Mesendoderm (in vitro differentiated cells): Measurements from ENCODE around the gene LCNL1.

Experiments used
- DNase-seq: peaks from one replicate; pipeline ENCODE4 v3.0.0; 2013
- H2AK5ac ChIP-seq: 2 replicates; pipeline ENCODE4 v1.6.1; 2013; ENCODE audit warnings: low read length, inconsistent platforms
- H2BK120ac ChIP-seq: 2 replicates; pipeline ENCODE4 v1.6.1; 2013; ENCODE audit warnings: low read depth, mild to moderate bottlenecking, low read length, moderate library complexity, mixed read lengths
- H2BK15ac ChIP-seq: replicated peaks from 2 replicates; pipeline ENCODE4 v1.6.1; 2013; ENCODE audit warnings: low read depth, mild to moderate bottlenecking, moderate library complexity
- H2BK5ac ChIP-seq: 2 replicates; pipeline ENCODE4 v1.6.1; 2013; ENCODE audit warnings: low read length, inconsistent platforms
- H3K18ac ChIP-seq: 2 replicates; pipeline ENCODE4 v1.6.1; 2013; ENCODE audit warnings: mild to moderate bottlenecking, low read length, mixed read lengths
- H3K23ac ChIP-seq: one replicate; pipeline ENCODE4 v1.6.1; 2013; ENCODE audit warnings: low read length
- H3K27ac ChIP-seq: 2 replicates; pipeline ENCODE4 v1.5.1; 2013; ENCODE audit warnings: low read depth, mild to moderate bottlenecking, inconsistent platforms, low read length, moderate library complexity
- H3K27me3 ChIP-seq: 2 replicates; pipeline ENCODE4 v1.6.1; 2013; ENCODE audit warnings: low read length, control low read depth, mild to moderate bottlenecking, inconsistent platforms; ENCODE audit not compliant: insufficient read depth, poor library complexity
- H3K36me3 ChIP-seq: 2 replicates; pipeline ENCODE4 v1.6.1; 2013; ENCODE audit warnings: low read length, inconsistent platforms; ENCODE audit not compliant: control insufficient read depth, insufficient read depth
- H3K4ac ChIP-seq: one replicate; pipeline ENCODE4 v1.6.1; 2013; ENCODE audit warnings: low read depth, mild to moderate bottlenecking, low read length, moderate library complexity
- H3K4me1 ChIP-seq: 2 replicates; pipeline ENCODE4 v1.6.1; 2013; ENCODE audit warnings: low read depth, low read length, inconsistent platforms; ENCODE audit not compliant: control insufficient read depth
- H3K4me2 ChIP-seq: 2 replicates; pipeline ENCODE4 v1.6.1; 2013; ENCODE audit warnings: low read length
- H3K4me3 ChIP-seq: 2 replicates; pipeline ENCODE4 v1.5.1; 2013; ENCODE audit warnings: mild to moderate bottlenecking, low read length
- H3K56ac ChIP-seq: one replicate; pipeline ENCODE4 v1.6.1; 2013; ENCODE audit warnings: low read length
- H3K79me1 ChIP-seq: 2 replicates; pipeline ENCODE4 v1.6.1; 2013; ENCODE audit warnings: low read length, inconsistent platforms
- H3K79me2 ChIP-seq: 2 replicates; pipeline ENCODE4 v1.6.1; 2013; ENCODE audit warnings: mild to moderate bottlenecking, low read length; ENCODE audit not compliant: control insufficient read depth, insufficient read depth
- H3K9ac ChIP-seq: 2 replicates; pipeline ENCODE4 v1.6.1; 2013; ENCODE audit warnings: low read length, inconsistent platforms
- H4K5ac ChIP-seq: one replicate; pipeline ENCODE4 v1.6.1; 2013; ENCODE audit warnings: low read length
- H4K8ac ChIP-seq: one replicate; pipeline ENCODE4 v1.6.1; 2013; ENCODE audit warnings: low read depth, mild to moderate bottlenecking, control low read depth, low read length, moderate library complexity
- WGBS: extraction: QIAGEN DNeasy Blood & Tissue Kit; methylation state at CpG from one replicate; pipeline ENCODE4 v1.1.7; 2013; ENCODE audit warnings: low lambda C conversion rate, missing lambda C conversion rate; ENCODE audit not compliant: insufficient coverage; ENCODE audit errors: extremely low coverage; 5-methylcytosine and 5-hydroxymethylcytosine counted together

LCNL1 gene

GRCh38 chr9:136964171-136964689, 18.6 kb upstream of the LCNL1 start:
- WGBS: no CpG with 5 or more reads among the region's 22 CpGs
- Histone ChIP-seq H3K27ac (no peak overlapping the region), H4K8ac (no peak overlapping the region), H3K27me3 (no peaks in the 10 kb centered on the region), H2BK15ac (no peak overlapping the region), H2BK5ac (no peak overlapping the region), H3K4me1 (peaks cover 2% of the 10 kb centered on the region), H3K18ac (no peak overlapping the region), H3K4me3 (no peak overlapping the region), H3K23ac (no peak overlapping the region), H3K36me3 (no peaks in the 10 kb centered on the region), H2AK5ac (no peak overlapping the region), H3K9ac (no peak overlapping the region), H4K5ac (no peak overlapping the region), H3K79me1 (no peaks in the 10 kb centered on the region), H3K4me2 (no peak overlapping the region), H3K79me2 (no peaks in the 10 kb centered on the region), H2BK120ac (no peak overlapping the region), H3K4ac (no peak overlapping the region), H3K56ac (no peak overlapping the region)
- DNase-seq: no peak

- DNase-seq: no peak
- no peak overlapping the region for H3K4me3 ChIP-seq
- no peaks in the 10 kb centered on the region for H3K27me3 ChIP-seq
- peaks cover 2% of the 10 kb centered on the region for H3K4me1 ChIP-seq
- no peak overlapping the region for H4K5ac ChIP-seq
- no peak overlapping the region for H3K4me2 ChIP-seq
- H3K4ac ChIP-seq: no peak overlapping the region
- no peak overlapping the region for H2AK5ac ChIP-seq
- no peaks in the 10 kb centered on the region for H3K36me3 ChIP-seq
- no CpG with 5 or more reads among the region's 26 CpGs for WGBS
- H4K8ac ChIP-seq: no peak overlapping the region
- H2BK120ac ChIP-seq: no peak overlapping the region
- H3K9ac ChIP-seq: no peak overlapping the region
- H3K56ac ChIP-seq: no peak overlapping the region
- no peaks in the 10 kb centered on the region for H3K79me1 ChIP-seq
- H3K23ac ChIP-seq: no peak overlapping the region
- H2BK5ac ChIP-seq: no peak overlapping the region
- no peaks in the 10 kb centered on the region for H3K79me2 ChIP-seq
- H3K27ac ChIP-seq: no peak overlapping the region
- H3K18ac ChIP-seq: no peak overlapping the region
- H2BK15ac ChIP-seq: no peak overlapping the region
Observed at GRCh38 chr9:136964833-136965422, 17.9 kb upstream of the LCNL1 start.

- no CpG with 5 or more reads among the region's 23 CpGs for WGBS
- Histone ChIP-seq H3K36me3 (no peaks in the 10 kb centered on the region), H3K9ac (no peak overlapping the region), H4K5ac (no peak overlapping the region), H3K4me3 (no peak overlapping the region), H3K79me2 (no peaks in the 10 kb centered on the region), H3K4me1 (peaks cover 2% of the 10 kb centered on the region), H4K8ac (no peak overlapping the region), H3K27me3 (no peaks in the 10 kb centered on the region), H2BK120ac (no peak overlapping the region), H2AK5ac (no peak overlapping the region), H2BK15ac (no peak overlapping the region), H3K79me1 (no peaks in the 10 kb centered on the region), H2BK5ac (no peak overlapping the region), H3K18ac (no peak overlapping the region), H3K27ac (no peak overlapping the region), H3K4me2 (no peak overlapping the region), H3K56ac (peak overlapping the region; percentile 30), H3K23ac (no peak overlapping the region), H3K4ac (no peak overlapping the region)
- DNase-seq: peak; percentile 34
Observed at GRCh38 chr9:136965771-136966484, 16.9 kb upstream of the LCNL1 start.

GRCh38 chr9:136968333-136969127, 14.3 kb upstream of the LCNL1 start:
- H3K4ac ChIP-seq: no peak overlapping the region
- H3K56ac ChIP-seq: no peak overlapping the region
- no peak overlapping the region for H4K8ac ChIP-seq
- no peak overlapping the region for H3K4me3 ChIP-seq
- H3K79me2 ChIP-seq: no peaks in the 10 kb centered on the region
- H3K27me3 ChIP-seq: no peaks in the 10 kb centered on the region
- WGBS: no CpG with 5 or more reads among the region's 17 CpGs
- no peak overlapping the region for H4K5ac ChIP-seq
- H3K9ac ChIP-seq: no peak overlapping the region
- no peaks in the 10 kb centered on the region for H3K79me1 ChIP-seq
- peaks cover 2% of the 10 kb centered on the region for H3K4me1 ChIP-seq
- no peak overlapping the region for H2AK5ac ChIP-seq
- no peak overlapping the region for H2BK5ac ChIP-seq
- DNase-seq: no peak
- no peak overlapping the region for H3K23ac ChIP-seq
- no peak overlapping the region for H3K18ac ChIP-seq
- no peak overlapping the region for H2BK15ac ChIP-seq
- H3K4me2 ChIP-seq: no peak overlapping the region
- H2BK120ac ChIP-seq: no peak overlapping the region
- no peak overlapping the region for H3K27ac ChIP-seq
- H3K36me3 ChIP-seq: no peaks in the 10 kb centered on the region

GRCh38 chr9:136969150-136969549, 13.6 kb upstream of the LCNL1 start:
- no peak overlapping the region for H3K27ac ChIP-seq
- no peak overlapping the region for H3K4me2 ChIP-seq
- H2BK5ac ChIP-seq: no peak overlapping the region
- H4K5ac ChIP-seq: no peak overlapping the region
- peaks cover 2% of the 10 kb centered on the region for H3K4me1 ChIP-seq
- no peak overlapping the region for H3K4me3 ChIP-seq
- no peaks in the 10 kb centered on the region for H3K79me1 ChIP-seq
- no peak overlapping the region for H2BK120ac ChIP-seq
- no peak overlapping the region for H4K8ac ChIP-seq
- H3K36me3 ChIP-seq: no peaks in the 10 kb centered on the region
- no peak overlapping the region for H2BK15ac ChIP-seq
- no peak overlapping the region for H3K9ac ChIP-seq
- no peak overlapping the region for H3K4ac ChIP-seq
- no peak overlapping the region for H3K18ac ChIP-seq
- H3K23ac ChIP-seq: no peak overlapping the region
- H2AK5ac ChIP-seq: no peak overlapping the region
- DNase-seq: no peak
- WGBS: no CpG with 5 or more reads among the region's 17 CpGs
- H3K79me2 ChIP-seq: no peaks in the 10 kb centered on the region
- H3K56ac ChIP-seq: no peak overlapping the region
- no peaks in the 10 kb centered on the region for H3K27me3 ChIP-seq
